Activated CD8-positive, alpha-beta memory T cell treated with anti-CD3 and anti-CD28 coated beads for 48 hours (primary cell): ENCODE results near the gene INPP5F.
"Not testable (repeated sequence)": the region's sequence is repeated elsewhere in the genome, so short reads cannot be mapped to it uniquely, and the experiment has no call there.

Experiments
- DNase-seq, 3 experiments: peaks; one replicate each; pipeline ENCODE4 v3.0.0-alpha.2; 2020; ENCODE audit warnings: low read depth in 2 of 3, low spot score in 2 of 3

The INPP5F gene

DNA sequence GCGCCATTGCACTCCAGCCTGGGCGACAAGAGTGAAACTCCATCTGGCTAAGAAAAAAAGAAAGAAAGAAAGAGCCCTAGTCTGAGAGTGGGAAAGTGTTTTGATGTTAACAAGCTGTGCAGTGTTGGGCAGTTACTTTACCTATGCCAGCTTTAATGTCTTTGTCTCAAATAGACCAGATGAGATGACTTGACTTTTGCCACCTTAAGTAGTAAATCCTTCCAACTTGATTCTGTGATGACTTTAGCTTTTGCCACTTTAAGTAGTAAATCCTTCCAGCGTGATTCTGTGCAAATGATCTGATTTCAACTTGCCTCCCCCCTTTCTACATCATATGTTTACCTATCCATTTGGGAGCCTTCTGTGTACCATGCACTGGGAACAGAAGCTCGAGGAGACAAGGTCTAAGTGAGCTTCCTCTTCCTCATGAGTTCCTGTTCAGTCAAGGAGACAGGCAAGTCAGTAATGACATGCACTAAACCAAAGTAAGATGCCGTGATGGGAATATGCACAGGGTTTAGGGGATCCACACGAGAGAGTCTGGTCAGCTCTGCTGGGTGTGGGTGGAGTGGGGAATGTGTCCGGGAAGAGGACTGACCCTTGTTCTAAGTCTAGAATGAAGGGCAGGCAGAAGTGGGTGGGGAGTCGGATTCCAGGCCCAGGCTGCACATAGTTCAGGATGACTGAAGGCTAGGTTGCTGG, 17.2 kb downstream of the INPP5F start:
- DNase-seq, result no peak

DNA sequence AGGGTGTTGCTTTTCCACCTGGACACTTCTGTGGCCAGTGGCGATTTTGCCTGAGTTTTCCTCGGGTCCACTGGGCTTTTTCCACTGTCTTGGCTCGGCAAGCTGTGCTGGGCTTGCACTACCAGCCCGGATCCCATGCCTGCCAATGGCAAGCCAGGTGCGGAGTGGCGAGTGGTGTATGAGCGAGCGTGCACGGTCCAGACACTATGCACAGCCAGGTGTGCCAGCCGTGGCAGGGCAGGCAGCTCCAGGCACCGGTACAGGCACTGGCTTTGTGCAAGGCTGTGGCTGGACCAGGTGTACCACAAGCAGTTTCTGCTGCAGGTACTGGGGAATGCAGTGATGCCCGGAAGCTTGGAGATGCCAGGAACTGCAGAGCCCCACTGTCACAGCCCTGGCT, 22.1 kb downstream of the INPP5F start:
- no peak for DNase-seq

DNA sequence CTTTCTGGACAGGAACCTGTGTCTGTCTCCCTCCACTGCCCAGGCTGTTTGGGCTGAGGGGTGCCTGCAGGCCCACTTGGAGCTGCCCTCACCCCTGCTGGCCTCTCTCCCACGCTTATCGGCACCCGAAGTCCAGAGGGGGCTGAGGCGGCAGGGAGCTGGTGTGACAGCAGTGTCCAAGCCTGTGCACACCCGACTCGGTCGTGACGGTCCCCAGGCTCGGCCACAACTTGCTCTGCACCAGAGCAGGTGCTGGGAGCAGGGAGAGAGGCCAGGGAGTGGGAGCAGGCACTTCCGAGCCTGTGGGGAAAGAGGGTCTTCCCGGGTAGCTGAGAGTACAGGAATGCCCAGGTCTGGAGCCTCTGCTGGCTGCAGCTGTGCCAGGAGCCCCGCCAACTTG, 23.0 kb downstream of the INPP5F start:
- DNase-seq, result no peak

DNA sequence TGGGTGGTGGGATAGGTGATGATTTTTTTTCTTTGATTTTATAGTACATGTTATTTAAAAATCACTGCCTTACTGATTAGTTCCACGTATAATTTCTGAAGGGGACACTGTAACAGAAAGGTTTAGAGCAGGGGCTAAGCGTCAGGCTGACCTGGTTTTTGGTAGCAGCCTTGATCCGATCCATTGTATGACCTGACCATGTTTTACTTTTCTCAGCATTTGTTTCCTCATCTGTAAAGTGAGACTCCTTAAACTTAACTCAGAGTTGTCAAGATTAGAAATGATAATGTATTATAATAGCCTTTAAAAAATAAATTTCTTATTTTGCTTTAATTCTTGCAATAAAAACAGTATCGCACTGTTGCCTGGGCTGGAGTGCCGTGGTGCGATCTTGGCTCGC, 23.6 kb downstream of the INPP5F start:
- no peak for DNase-seq

DNA sequence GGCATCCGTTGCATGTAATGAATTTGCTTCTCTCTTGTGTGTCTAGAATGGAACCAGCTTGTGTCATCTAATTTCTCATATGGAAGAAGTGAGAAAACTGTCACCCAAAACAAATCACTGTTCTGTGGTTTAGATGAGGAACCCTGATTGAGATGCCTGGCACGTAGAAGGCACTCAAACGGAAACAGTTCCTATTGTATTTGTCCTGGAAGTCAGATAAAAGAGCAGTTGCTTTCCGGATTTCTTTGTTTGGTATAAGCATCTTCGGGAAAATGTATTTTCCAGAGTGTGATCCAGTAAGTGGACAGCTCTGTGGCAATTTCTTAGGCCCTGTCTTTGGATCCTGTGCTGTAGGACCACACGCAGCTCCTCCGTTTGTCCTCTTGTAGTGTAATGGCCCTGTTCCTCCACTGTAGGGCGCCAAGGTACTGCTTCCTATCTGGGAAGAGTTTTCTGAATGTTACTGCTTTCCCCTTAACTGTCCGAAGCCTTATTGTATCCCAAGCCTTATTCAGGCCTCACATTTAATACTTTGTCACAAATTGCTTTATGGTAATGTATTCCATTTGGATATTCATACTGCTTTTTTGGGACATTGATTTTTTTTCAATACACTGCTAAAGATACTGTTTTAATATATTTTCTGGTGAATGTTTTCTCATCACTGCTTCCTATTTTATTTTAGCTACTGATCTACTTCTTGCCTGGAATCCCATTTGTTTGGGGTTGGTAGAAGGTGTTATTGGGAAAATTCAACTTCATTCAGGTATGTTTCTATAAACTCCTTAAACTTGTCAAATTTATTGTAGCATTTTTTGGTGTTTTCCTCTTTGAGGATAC, 24.8 kb downstream of the INPP5F start:
- DNase-seq, result peak in 1 of 3 experiments; percentile 15

DNA sequence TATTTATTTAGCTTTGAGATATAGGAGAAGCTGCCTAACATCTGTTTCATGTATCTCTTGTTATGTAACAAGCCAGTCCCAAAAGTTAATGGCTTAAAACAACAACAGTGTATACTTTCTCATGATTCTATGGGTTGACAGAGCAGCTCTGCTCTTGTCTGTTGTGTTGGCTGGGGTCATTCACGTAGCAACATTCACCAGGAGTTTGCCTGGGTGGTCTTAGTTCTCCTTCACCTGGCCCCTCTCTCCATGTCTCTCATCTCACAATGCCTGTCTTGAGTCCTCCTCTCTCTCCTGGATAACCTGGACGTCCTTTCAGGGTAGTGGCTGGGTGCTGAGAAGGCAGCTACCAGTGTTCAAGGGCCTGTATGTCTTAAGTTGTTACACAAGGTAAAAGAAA, 27.5 kb downstream of the INPP5F start:
- no peak for DNase-seq

DNA sequence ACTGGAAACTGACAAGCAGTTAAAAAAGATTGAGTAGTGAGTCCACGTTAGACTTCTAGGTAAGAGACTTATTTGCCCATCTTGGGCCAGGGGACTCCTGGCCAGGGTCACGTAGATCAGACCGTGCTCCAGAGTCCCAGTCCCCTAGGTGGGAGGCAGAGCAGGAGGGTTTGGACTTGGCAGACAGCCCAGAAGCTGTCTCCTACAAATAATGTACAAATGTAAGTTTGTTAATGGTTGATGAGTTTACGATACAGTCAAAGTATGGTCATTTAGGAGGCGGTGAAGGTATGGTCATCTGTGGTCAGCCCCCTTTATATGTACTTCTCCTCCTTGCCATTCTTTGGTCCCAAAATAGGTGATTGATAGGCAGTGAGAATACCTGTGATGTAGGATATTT, 28.2 kb downstream of the INPP5F start:
- no peak for DNase-seq

DNA sequence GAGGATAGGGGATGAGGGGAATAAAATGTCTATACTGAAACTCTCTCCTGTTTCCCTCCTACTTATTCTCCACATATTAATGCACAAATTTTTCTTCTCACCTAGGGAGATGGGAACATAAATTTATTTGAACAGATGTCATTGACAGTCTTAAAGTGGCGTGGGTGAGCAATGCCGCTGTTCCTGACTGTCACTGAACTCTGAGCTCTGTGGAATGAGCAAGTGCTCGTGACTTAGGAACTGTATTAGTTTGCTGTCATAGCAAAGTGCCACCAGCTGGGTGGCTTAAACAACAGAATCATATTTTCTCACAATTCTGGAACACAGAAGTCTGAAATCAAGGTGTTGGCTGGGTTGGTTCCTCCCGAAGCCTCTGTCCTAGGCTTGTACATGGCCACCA, 29.1 kb downstream of the INPP5F start:
- no peak for DNase-seq

DNA sequence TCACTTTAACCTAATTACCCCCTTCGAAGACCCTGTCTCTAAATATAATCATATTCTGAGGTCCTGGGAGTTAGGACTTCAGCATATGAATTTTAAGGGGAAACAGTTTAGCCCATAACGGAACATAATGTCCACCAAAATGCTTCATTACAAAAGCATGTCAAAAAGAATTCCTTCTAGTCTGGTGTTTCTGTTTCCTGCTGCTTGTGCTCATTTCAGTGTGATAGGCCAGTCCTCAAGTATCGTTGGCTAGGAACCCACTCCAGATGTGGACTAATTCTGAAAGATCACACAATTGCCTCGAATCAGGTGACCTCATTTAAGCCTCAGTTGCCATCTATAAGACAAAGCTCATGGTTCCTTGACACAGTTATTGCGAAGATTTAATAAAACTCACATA, 29.6 kb downstream of the INPP5F start:
- no peak for DNase-seq

DNA sequence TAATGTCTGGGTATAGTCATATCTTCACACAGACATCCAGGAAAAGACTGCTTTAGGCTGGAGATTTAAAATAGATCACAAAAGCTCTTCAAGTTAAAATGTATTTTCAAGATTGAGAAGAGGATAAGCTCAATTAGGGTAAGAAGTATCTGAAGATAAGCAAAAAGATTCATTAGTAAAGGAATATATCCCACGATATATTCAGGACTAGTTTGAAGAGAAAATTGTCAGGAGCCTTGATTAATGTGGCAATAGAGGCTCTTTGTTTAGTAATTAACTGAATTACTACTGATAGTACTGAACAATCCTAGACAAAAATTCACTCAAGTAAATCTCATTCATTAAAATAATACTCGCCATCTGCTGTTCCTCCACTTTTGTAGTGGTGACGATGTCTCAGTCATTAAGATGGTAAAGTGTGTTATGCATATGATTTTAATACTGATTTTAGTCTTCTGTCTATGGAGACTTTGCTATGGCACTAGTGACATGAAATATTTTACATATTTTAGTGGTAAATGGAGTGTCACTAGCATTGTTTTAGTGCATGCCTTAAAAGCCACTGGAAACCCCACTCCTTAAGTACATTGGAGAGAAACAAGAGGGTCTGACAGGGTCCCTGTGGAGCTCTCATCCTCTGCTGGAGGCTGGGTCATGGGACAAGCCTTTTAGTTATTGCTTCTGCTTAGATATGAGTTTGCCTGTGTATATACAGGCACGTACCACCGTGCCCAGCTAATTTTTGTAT, 32.8 kb downstream of the INPP5F start:
- no peak for DNase-seq

DNA sequence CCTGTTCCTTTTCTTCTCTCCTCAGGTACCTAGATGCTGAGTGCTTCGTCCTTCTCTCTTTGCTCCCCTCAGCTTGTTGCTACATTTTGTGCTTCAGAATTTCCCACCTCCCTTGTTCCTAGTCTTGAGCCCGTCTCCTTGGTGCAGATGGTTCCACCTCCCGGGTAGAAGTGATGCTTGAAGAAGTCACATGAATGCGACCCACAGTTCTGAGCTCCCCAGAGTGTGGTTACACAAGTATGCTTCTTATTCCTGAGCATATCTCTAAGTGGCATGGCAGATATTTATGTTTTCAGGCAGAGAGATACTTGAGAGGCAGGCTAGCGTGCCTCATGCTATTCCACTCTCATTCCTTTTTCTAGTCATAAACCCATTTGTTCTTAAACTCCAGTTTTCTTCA, 34.0 kb downstream of the INPP5F start:
- DNase-seq, result no peak

DNA sequence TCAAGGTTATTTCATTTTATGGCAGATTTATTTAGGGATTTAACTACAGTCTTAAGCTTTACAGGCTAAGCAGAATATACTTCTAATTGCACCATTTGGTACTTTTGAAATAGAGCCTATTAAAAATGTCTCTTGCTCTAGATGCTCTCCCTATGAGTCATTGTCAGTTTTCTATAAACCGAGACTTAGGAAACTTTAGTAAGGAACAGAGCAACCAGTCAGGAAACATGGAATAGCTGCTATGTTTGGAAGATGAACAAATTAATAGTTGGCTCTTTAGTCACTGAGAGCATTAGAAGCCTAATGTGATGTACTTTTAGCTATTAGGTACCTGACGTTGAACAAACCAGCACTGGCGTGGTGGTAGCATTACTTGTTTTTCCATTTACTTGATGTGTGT, 35.3 kb downstream of the INPP5F start:
- no peak for DNase-seq

DNA sequence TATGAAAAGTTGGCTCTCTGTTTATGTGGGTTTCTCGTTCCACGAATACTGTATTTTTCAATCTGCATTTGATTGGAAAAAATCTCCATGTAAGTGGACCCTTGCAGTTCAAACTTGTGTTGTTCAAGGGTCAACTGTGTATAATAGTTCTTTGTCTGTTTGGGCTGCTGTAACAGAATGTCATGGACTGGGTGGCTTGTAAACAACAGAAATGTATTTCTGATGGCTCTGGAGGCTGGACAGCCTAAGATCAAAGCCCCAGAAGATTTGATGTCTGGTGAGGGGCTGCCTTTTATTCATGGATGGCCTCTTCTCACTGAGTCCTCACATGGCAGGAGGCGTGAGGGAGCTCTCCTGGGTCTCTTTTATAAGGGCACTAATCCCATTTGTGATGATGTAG, 36.2 kb downstream of the INPP5F start:
- no peak for DNase-seq

DNA sequence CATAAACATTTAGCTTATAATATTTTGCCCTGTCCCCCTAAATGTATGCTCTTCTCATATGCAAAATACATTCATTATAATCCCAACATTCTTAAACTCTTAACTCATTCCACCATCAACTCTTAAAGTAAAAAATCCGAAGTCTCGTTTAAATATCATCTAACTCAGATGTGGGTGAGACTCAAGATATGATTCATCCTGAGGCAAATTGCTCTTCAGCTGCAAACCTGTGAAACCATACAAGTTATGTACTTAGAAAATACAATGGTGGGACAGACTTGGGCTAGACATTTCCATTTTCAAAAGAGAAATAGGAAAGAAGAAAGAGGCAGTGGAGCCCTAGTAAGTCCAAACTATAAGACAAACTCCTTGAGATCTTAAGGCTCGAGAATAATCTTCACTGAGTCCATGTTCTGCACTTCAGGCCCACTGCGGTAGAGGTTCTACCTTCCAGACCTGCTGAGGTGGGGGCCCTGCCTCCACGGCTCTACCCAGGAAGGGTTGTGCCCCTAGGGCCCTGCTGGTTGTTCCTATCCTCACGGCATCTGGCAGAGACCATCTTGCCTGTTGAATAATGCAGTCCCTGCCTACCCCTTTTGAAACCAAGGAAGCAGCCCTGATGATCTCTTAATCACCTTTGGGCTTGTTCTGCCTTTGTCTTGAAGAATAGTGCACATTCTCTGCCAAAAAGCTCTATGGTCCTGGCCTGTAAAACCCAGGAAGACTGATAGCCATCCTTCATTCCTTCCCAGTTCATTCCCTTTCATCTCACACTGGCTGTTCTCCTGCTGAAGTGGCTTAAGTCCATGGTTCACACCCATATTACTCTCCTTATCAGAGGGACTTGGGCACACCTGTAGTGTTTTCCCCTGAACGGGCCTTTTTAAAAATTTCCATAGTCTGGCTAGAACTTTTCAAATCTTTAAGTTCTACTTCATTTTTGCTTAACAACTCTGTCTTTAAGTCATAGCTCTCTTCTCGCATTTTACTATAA, 37.3 kb downstream of the INPP5F start:
- DNase-seq, result no peak

DNA sequence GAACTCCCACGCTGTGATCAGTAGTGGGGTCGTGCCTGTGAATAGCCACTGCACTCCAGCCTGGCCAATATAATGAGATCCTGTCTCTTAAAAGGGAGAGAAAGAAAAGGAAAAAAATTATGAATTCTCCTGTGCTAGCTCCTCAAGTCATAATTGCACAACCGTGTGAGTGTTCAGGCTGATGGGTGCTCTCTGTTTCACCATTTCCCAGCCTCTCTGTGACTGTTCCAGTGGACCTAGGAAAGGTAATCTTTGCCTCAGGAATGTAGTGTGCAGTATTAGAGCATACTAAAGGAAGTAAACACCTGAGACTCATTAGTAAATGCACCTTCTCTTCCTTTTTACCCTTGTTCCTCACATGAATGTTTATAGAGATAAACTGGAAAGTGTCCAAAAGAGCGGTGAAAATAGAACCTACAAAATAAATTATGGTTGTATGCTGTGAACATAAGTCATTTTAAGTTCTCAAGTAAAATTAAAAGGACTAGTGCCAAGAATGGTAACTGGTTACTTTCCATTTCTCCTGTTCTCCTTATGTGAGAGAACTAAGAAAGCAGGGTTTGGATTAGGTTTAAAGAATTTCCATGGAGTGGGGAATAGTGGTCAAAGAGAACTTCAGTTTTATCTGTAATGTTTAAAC, 42.7 kb downstream of the INPP5F start:
- DNase-seq, result no peak

DNA sequence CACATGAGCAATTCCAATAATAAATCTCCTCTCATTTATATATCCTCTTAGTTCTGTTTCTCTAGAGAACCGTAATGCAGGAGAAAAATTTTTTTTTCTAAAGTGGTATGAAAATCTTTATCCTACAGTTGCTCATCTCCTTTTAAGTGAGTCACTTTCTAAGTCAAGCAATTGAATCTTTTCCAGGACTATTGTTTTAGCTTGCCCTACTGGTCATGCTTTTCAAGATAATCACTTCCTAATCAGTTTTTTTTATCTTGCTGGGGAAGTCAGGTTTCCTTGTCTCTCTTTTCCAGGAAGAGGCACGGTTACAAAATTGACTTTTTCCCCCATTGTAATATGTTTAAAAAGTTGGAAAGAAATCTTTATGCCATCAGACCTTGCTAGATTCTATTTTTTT, 44.0 kb downstream of the INPP5F start:
- no peak for DNase-seq

DNA sequence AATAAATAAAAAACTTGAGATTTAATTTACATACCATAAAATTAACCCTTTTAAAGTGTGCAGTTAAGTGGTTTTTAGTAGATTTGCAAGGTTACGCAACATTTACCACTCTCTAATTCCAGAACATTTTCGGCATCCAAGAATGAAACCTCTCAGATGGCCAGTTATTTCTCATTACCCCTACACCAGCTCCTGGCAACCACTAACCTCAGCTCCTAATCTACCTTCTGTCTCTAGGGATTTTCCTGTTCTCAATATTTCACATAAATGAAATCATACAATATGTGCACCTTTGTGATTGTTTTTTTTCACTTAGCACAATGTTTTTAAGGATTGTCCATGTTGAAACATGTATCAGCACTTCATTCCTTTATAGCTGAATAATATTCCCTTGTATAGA, 45.1 kb downstream of the INPP5F start:
- DNase-seq, result no peak

DNA sequence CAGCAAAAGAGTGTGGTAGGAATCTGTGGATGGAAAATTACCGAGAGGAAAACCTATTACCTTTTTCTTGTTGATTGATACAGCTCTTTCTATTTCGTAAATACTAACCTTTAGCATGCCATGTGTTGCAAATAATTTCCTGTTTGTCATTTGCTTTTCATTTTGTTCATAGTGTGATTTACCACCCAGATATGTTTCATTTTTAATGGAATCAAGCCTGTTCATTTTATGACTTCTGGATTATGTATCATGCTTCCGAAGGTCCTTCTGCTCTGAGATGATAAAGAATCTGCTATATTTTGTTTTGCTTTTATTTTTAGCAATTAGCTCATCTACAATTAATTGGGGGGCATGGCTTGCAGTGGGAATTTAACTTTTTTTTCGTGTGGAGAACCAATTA, 46.5 kb downstream of the INPP5F start:
- no peak for DNase-seq

DNA sequence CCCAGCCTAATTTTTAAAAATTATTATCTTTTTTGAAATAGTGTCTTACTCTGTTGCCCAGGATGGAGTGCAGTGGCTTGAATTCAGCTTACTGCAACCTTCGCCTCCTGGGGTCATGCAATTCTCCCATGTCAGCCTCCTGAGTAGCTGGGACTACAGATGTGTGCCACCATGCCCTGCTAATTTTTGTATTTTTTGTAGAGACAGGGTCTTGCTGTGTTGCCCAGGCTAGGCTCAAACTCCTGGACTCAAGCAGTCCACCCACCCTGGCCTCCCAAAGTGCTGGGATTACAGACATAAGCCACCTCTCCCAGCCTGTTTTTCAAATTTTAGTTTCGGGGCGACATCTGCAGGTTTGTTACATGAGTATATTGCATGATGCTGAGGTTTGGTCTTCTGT, 47.2 kb downstream of the INPP5F start:
- not testable (repeated sequence) for DNase-seq

DNA sequence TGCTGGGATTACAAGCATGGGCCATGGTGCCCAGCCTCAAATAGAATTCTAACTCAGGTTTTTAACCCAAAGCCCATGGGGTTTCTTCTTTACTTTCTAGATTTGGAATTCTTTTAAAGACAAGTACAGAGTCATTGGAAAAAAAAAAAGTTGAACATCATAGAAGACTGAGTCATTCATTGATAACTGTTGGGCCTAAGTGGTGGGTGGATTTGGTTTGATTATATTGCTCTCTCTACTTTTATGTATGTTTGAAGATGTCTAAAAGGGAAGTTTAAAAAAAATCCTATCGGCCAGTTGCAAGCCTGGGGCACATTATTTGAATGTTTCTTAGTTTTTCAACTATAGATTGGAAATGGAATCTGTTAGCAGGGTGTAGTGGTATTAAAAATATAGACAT, 49.7 kb downstream of the INPP5F start:
- no peak for DNase-seq
